HuH-7 (cell line): ENCODE results near the gene AP1G2.
"Not testable (repeated sequence)": the region's sequence is repeated elsewhere in the genome, so short reads cannot be mapped to it uniquely, and the experiment has no call there.

Experiments
- DNase-seq: peaks from one replicate; pipeline ENCODE4 v3.0.0; 2011; ENCODE audit warnings: low spot score

Gene AP1G2

GRCh38 chr14:23567186-23568020 lies at the start of gene AP1G2:
Gene AP1G2, minus strand, starts transcription at chr14:23567791. Its CDS starts 477 bp downstream, at chr14:23567314.
- peak; percentile 94 for DNase-seq

- DNase-seq: no peak
Observed at GRCh38 chr14:23615856-23616255, 48.3 kb upstream of the AP1G2 start.

- DNase-seq: no peak
Observed at GRCh38 chr14:23614395-23614828, 46.8 kb upstream of the AP1G2 start.

- DNase-seq: no peak
Observed at GRCh38 chr14:23613242-23614070, 45.9 kb upstream of the AP1G2 start.

- no peak for DNase-seq
Observed at GRCh38 chr14:23612802-23613201, 45.2 kb upstream of the AP1G2 start.

GRCh38 chr14:23612354-23612732 lies 44.8 kb upstream of the AP1G2 start:
- no peak for DNase-seq

GRCh38 chr14:23610815-23611289 lies 43.3 kb upstream of the AP1G2 start:
- no peak for DNase-seq

GRCh38 chr14:23610090-23610814 lies 42.7 kb upstream of the AP1G2 start:
- DNase-seq: no peak

- DNase-seq: not testable (repeated sequence)
Observed at GRCh38 chr14:23609411-23610089, 42.0 kb upstream of the AP1G2 start.

- no peak for DNase-seq
Observed at GRCh38 chr14:23609001-23609400, 41.4 kb upstream of the AP1G2 start.

GRCh38 chr14:23608454-23608853 lies 40.9 kb upstream of the AP1G2 start:
- no peak for DNase-seq

- no peak for DNase-seq
Observed at GRCh38 chr14:23605931-23606585, 38.5 kb upstream of the AP1G2 start.

- no peak for DNase-seq
Observed at GRCh38 chr14:23604675-23605170, 37.1 kb upstream of the AP1G2 start.

GRCh38 chr14:23604148-23604547 lies 36.6 kb upstream of the AP1G2 start:
- DNase-seq: no peak

GRCh38 chr14:23603103-23603502 lies 35.5 kb upstream of the AP1G2 start:
- no peak for DNase-seq

- no peak for DNase-seq
Observed at GRCh38 chr14:23602181-23603095, 34.8 kb upstream of the AP1G2 start.

GRCh38 chr14:23601845-23602180 lies 34.2 kb upstream of the AP1G2 start:
- no peak for DNase-seq

- DNase-seq: no peak
Observed at GRCh38 chr14:23601424-23601823, 33.8 kb upstream of the AP1G2 start.

GRCh38 chr14:23600806-23601205 lies 33.2 kb upstream of the AP1G2 start:
- no peak for DNase-seq

- no peak for DNase-seq
Observed at GRCh38 chr14:23600322-23600707, 32.7 kb upstream of the AP1G2 start.
